PC-3 (cell line): ENCODE measurements around the gene CDC42SE2. TPM values are rescaled to one million over a fixed set of nuclear protein-coding genes. Genes with fewer than 3 reads are reported as not detected.

Experiments used
- ATAC-seq: fragments of 200-7000 bp; cut with Tn5 transposase; 2 replicates; pipeline ENCODE4 v1.9.1; 2020; ENCODE audit warnings: mild to moderate bottlenecking, moderate library complexity
- BruUV-seq: library from RNA; stranded (reverse); fragments of 400-500 nt; replicated peaks from 2 replicates; lab custom pipeline; 2021; lab: Mats Ljungman, UMichigan
- CTCF ChIA-PET: fragments of 300-600 bp; sonication (Branson Sonifier 250); formaldehyde crosslinking; loops from one replicate; lab custom pipeline; 2022; ENCODE audit warnings: antibody characterized with exemption; lab: Charles Lee
- POLR2A ChIA-PET: fragments of 300-600 bp; sonication (Branson Sonifier 250); formaldehyde crosslinking; loops from one replicate; lab custom pipeline; 2022; ENCODE audit warnings: antibody characterized with exemption; ENCODE audit not compliant: unreplicated experiment; lab: Charles Lee
- DNase-seq: peaks from one replicate; pipeline ENCODE4 v3.0.0-alpha.2; 2015
- H2AFZ ChIP-seq: fragments of 300-600 bp; sonication (generic); 2 replicates; pipeline ENCODE4 v1.6.0; 2016; ENCODE audit warnings: antibody characterized with exemption, low read length
- H3F3A ChIP-seq: fragments of 300-600 bp; sonication (generic); one replicate; pipeline ENCODE4 v1.6.0; 2017; ENCODE audit warnings: antibody characterized with exemption, low read length, control low read depth, mild to moderate bottlenecking; ENCODE audit not compliant: unreplicated experiment
- H3K27ac ChIP-seq: fragments of 300-600 bp; sonication (generic); 2 replicates; pipeline ENCODE4 v1.5.1; 2016; ENCODE audit warnings: mild to moderate bottlenecking, low read length
- H3K27me3 ChIP-seq: fragments of 300-600 bp; sonication (generic); 2 replicates; pipeline ENCODE4 v1.6.1; 2016; ENCODE audit warnings: low read length, mixed read lengths
- H3K36me3 ChIP-seq: fragments of 300-600 bp; sonication (generic); 2 replicates; pipeline ENCODE4 v1.6.1; 2016; ENCODE audit warnings: low read depth, mixed run types, low read length, mixed read lengths
- H3K4me1 ChIP-seq: fragments of 300-600 bp; sonication (generic); 2 replicates; pipeline ENCODE4 v1.5.1; 2016; ENCODE audit warnings: low read length; ENCODE audit not compliant: insufficient read depth
- H3K4me2 ChIP-seq: fragments of 300-600 bp; sonication (generic); 2 replicates; pipeline ENCODE4 v1.6.0; 2016; ENCODE audit warnings: low read length
- H3K4me3 ChIP-seq: fragments of 300-600 bp; sonication (generic); 2 replicates; pipeline ENCODE4 v1.5.1; 2016; ENCODE audit warnings: mild to moderate bottlenecking, low read length, mixed read lengths
- H3K79me2 ChIP-seq: fragments of 300-600 bp; sonication (generic); 2 replicates; pipeline ENCODE4 v1.6.1; 2017; ENCODE audit warnings: low read length, mixed read lengths
- H3K9ac ChIP-seq: fragments of 300-600 bp; sonication (generic); 2 replicates; pipeline ENCODE4 v1.6.0; 2016; ENCODE audit warnings: mild to moderate bottlenecking, low read length
- H3K9me2 ChIP-seq: fragments of 300-600 bp; sonication (generic); replicated peaks from 2 replicates; pipeline ENCODE4 v1.6.1; 2016; ENCODE audit warnings: mixed run types, low read length, mixed read lengths
- H3K9me3 ChIP-seq: fragments of 300-600 bp; sonication (generic); 2 replicates; pipeline ENCODE4 v1.6.1; 2016; ENCODE audit warnings: low read length, mixed read lengths
- H4K20me1 ChIP-seq: fragments of 300-600 bp; sonication (generic); 2 replicates; pipeline ENCODE4 v1.6.1; 2016; ENCODE audit warnings: low read length, mixed read lengths
- EZH2 ChIP-seq: fragments of 300-600 bp; sonication (generic); IDR thresholded peaks from one replicate; pipeline ENCODE4 v1.6.1; 2017; ENCODE audit warnings: antibody characterized with exemption, mild to moderate bottlenecking, low read length; ENCODE audit not compliant: unreplicated experiment
- EZH2phosphoT487 ChIP-seq: fragments of 300-600 bp; sonication (generic); IDR thresholded peaks from 2 replicates; pipeline ENCODE4 v1.6.1; 2018; ENCODE audit warnings: mild to moderate bottlenecking, antibody characterized with exemption, low read length, borderline replicate concordance
- intact Hi-C: fragments of 100-400 bp; cut with micrococcal nuclease; formaldehyde crosslinking; loops from 2 replicates; pipeline ENCODE4 v1.9.0; 2023
- total RNA-seq: library from RNA; depleted of rRNA; stranded (reverse); fragments of >200 nt; gene quantifications from 2 replicates; pipeline ENCODE4 v1.2.3, GENCODE V29; 2014
- TF ChIP-seq, protein P1 (sequence below): fragments of 300-600 bp; sonication (generic); conservative IDR thresholded peaks from 2 replicates; pipeline ENCODE4 v1.5.1; 2017; ENCODE audit warnings: antibody characterized with exemption, low read depth, mild to moderate bottlenecking, low read length

The CDC42SE2 gene
- total RNA-seq, 1 experiment from 2014 or later, result 13.3 TPM

DNA sequence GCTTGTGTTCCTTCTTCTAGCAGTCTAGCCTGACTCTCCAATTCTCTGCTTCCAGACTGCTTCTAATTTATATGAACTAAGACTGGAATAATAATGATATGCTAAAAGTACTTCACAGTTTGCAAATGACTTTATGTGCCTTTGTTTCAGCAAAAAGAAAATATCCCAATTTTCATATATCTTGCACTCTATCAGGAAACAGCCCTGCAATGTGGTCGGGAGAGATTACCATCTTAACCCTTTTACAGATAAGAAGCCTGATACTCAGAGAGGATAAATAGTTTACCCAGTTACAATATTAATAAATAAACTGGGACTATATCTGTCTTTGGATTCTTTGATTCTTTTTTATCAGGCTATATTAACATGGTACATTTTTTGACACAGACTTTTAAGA, 126.0 kb downstream of the CDC42SE2 start:
- Histone ChIP-seq H3K4me3 (no peak overlapping the region), H3K27me3 (no peaks in the 10 kb centered on the region), H3K27ac (no peak overlapping the region), H3K4me1 (peaks cover 8% of the 10 kb centered on the region; the same call in 1 of the 2 replicates), H3K79me2 (no peaks in the 10 kb centered on the region), H3K9me3 (no peaks in the 10 kb centered on the region), H3F3A (no peaks in the 10 kb centered on the region), H3K9me2 (no peaks in the 10 kb centered on the region), H3K4me2 (no peak overlapping the region), H3K9ac (no peak overlapping the region), H2AFZ (no peak overlapping the region), H4K20me1 (no peaks in the 10 kb centered on the region), H3K36me3 (peaks cover 12% of the 10 kb centered on the region)
- no TSS peak for BruUV-seq
- ATAC-seq (no peak), DNase-seq (no peak)
- POLR2A ChIA-PET, result no interaction called here
- CTCF ChIA-PET, result no interaction called here
- intact Hi-C loops, result loop anchor here (10.0 kb wide), 1 partner anchor 225 kb away; the partner anchor contains the start of gene HINT1
- TF ChIP-seq EZH2 (no peak), EZH2phosphoT487 (no peak)
- TF ChIP-seq, protein P1, sequence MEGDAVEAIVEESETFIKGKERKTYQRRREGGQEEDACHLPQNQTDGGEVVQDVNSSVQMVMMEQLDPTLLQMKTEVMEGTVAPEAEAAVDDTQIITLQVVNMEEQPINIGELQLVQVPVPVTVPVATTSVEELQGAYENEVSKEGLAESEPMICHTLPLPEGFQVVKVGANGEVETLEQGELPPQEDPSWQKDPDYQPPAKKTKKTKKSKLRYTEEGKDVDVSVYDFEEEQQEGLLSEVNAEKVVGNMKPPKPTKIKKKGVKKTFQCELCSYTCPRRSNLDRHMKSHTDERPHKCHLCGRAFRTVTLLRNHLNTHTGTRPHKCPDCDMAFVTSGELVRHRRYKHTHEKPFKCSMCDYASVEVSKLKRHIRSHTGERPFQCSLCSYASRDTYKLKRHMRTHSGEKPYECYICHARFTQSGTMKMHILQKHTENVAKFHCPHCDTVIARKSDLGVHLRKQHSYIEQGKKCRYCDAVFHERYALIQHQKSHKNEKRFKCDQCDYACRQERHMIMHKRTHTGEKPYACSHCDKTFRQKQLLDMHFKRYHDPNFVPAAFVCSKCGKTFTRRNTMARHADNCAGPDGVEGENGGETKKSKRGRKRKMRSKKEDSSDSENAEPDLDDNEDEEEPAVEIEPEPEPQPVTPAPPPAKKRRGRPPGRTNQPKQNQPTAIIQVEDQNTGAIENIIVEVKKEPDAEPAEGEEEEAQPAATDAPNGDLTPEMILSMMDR, result no peak

DNA sequence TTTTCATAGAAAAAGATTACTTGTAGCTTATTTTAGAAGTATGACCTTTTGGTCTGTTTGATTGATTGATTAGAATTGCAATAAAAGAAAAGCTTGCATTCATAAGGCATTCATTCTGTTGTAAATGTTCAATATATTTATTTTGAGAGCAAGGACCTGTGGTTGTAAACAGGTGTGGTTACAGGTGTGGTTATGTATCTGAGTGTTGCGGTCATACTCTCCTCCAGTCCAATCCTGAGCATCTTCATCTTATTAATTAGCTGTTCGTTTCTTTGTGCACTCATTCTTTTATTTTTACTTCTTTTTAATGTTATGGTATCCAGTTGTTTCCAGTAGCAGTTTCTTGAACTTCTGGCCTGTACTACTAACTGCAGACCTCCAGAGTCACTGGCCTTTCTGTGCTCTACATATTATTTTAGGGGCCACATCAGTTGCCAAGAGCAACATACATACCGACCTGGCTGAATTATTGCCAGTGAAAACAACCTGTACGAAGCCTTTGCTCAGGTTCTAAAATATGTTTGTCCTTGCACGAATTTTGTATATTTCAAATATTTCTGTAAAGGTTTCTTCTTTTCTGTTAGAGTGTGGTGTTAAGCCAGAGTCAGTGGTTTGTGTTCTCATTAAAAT, 128.7 kb downstream of the CDC42SE2 start:
- Histone ChIP-seq H3K4me1 (no peaks in the 10 kb centered on the region), H3K9me3 (no peaks in the 10 kb centered on the region), H3F3A (no peaks in the 10 kb centered on the region), H3K4me3 (no peak overlapping the region), H3K36me3 (peaks cover 9% of the 10 kb centered on the region; the same call in 1 of the 2 replicates), H3K4me2 (no peak overlapping the region), H3K27me3 (no peaks in the 10 kb centered on the region), H3K79me2 (no peaks in the 10 kb centered on the region), H3K9me2 (no peaks in the 10 kb centered on the region), H3K27ac (no peak overlapping the region), H4K20me1 (no peaks in the 10 kb centered on the region), H3K9ac (no peak overlapping the region), H2AFZ (no peak overlapping the region)
- intact Hi-C loops, result no loop called here
- TF ChIP-seq, protein P1, result no peak
- no peak for TF ChIP-seq EZH2phosphoT487
- TF ChIP-seq EZH2, result no peak
- ChIA-PET POLR2A (no interaction called here), CTCF (no interaction called here)
- no TSS peak for BruUV-seq
- DNase-seq, result no peak
- no peak for ATAC-seq

DNA sequence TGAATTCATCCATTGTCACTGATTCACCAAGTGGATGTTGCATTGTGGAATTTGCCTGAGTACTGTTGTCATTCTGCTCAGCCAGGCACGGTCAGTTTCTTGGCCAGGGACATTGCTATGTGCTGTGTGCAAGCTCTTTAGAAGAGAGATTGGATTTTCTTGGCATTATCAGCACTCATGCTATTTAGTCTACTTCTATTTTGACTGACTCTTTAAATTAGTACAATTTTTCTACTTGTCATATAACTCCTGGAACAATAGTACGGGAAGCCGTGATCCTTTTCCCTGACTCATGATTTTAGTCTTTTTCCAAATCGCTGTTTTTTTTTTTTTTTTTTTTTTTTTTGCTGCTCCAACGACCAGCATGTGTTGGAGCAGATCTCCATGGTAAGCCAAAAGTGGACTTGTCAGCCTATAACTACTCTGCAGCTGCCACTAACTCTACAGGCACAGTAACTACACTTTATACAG, 129.7 kb downstream of the CDC42SE2 start:
- no peak overlapping the region for H3K9ac ChIP-seq
- no peaks in the 10 kb centered on the region for H3K79me2 ChIP-seq
- no peak overlapping the region for H3K27ac ChIP-seq
- no peak for ATAC-seq
- H3K9me2 ChIP-seq, result no peaks in the 10 kb centered on the region
- TF ChIP-seq, protein P1, result no peak
- TF ChIP-seq EZH2 (no peak), EZH2phosphoT487 (no peak)
- no peaks in the 10 kb centered on the region for H3K27me3 ChIP-seq
- no peaks in the 10 kb centered on the region for H4K20me1 ChIP-seq
- no peak overlapping the region for H3K4me3 ChIP-seq
- no peaks in the 10 kb centered on the region for H3K9me3 ChIP-seq
- no peak overlapping the region for H2AFZ ChIP-seq
- H3K36me3 ChIP-seq, result peaks cover 9% of the 10 kb centered on the region; the same call in 1 of the 2 replicates
- POLR2A ChIA-PET, result no interaction called here
- TSS peak; percentile 21 for BruUV-seq
- intact Hi-C loops, result no loop called here
- CTCF ChIA-PET, result no interaction called here
- no peaks in the 10 kb centered on the region for H3K4me1 ChIP-seq
- no peaks in the 10 kb centered on the region for H3F3A ChIP-seq
- H3K4me2 ChIP-seq, result no peak overlapping the region
- no peak for DNase-seq
